CD14-positive monocyte (primary cell): ENCODE results near the gene INPP4B. TPM values are rescaled to one million over a fixed set of nuclear protein-coding genes. Genes with fewer than 3 reads are reported as not detected.

ENCODE experiments used
- DNase-seq, 3 donors: peaks; one replicate each; pipeline ENCODE4 v3.0.0-alpha.2; 2011 to 2022
- H2AFZ ChIP-seq: 2 replicates; pipeline ENCODE4 v1.6.0; 2012; ENCODE audit warnings: mild to moderate bottlenecking, low read depth, low read length, inconsistent platforms; ENCODE audit not compliant: insufficient read depth, poor library complexity, severe bottlenecking
- H3K27ac ChIP-seq, 2 donors: 1 replicate in 1 of 2; 2 replicates in 1 of 2; pipeline ENCODE4 v1.5.1; 2012 to 2013; ENCODE audit warnings: low read length in 2 of 2, control low read depth in 1 of 2, inconsistent platforms in 1 of 2, low read depth in 1 of 2, mild to moderate bottlenecking in 1 of 2
- H3K27me3 ChIP-seq, 2 donors: one replicate each; pipeline versions ENCODE4 v1.6.0 to v1.6.1; 2011 to 2013; ENCODE audit warnings: low read length in 2 of 2; ENCODE audit not compliant: control insufficient read depth in 2 of 2, insufficient read depth in 2 of 2
- H3K36me3 ChIP-seq, 2 donors: replicated peaks in 1 of 2; 1 replicate in 1 of 2; 2 replicates in 1 of 2; pipeline versions ENCODE4 v1.5.1 to v1.6.1; 2012 to 2013; ENCODE audit warnings: low read length in 2 of 2, control low read depth in 1 of 2, inconsistent platforms in 1 of 2, mild to moderate bottlenecking in 1 of 2; ENCODE audit not compliant: insufficient read depth in 2 of 2, control insufficient read depth in 1 of 2
- H3K4me1 ChIP-seq, 2 donors: 1 replicate in 1 of 2; 2 replicates in 1 of 2; pipeline versions ENCODE4 v1.5.1 to v1.6.1; 2012 to 2013; ENCODE audit warnings: low read length in 2 of 2, control low read depth in 1 of 2, inconsistent platforms in 1 of 2, mild to moderate bottlenecking in 1 of 2, moderate library complexity in 1 of 2; ENCODE audit not compliant: insufficient read depth in 2 of 2, control insufficient read depth in 1 of 2
- H3K4me2 ChIP-seq: replicated peaks from 2 replicates; pipeline ENCODE3; 2012; ENCODE audit warnings: low read length, moderate library complexity, mild to moderate bottlenecking; ENCODE audit not compliant: poor library complexity, severe bottlenecking; ENCODE audit errors: extremely low read depth
- H3K4me3 ChIP-seq, 3 experiments: fragments of 200-600 bp in 1 of 3; sonication (generic) in 1 of 3; replicated peaks in 1 of 3; 1 replicate in 2 of 3; 2 replicates in 1 of 3; pipeline ENCODE4 v1.5.1; 2011 to 2013; ENCODE audit warnings: low read length in 3 of 3, mild to moderate bottlenecking in 3 of 3, control low read depth in 2 of 3, low read depth in 2 of 3, inconsistent platforms in 1 of 3, moderate library complexity in 1 of 3
- H3K79me2 ChIP-seq: 2 replicates; pipeline ENCODE4 v1.6.0; 2012; ENCODE audit warnings: mild to moderate bottlenecking, control low read depth, inconsistent platforms, low read length, moderate library complexity; ENCODE audit not compliant: insufficient read depth
- H3K9ac ChIP-seq: 2 replicates; pipeline ENCODE4 v1.6.0; 2017; ENCODE audit warnings: low read length, mild to moderate bottlenecking; ENCODE audit not compliant: insufficient read depth, poor library complexity, severe bottlenecking
- H3K9me3 ChIP-seq, 2 donors: replicated peaks in 1 of 2; 1 replicate in 1 of 2; 2 replicates in 1 of 2; pipeline versions ENCODE4 v1.5.1 to v1.6.1; 2012 to 2013; ENCODE audit warnings: low read length in 2 of 2, control low read depth in 1 of 2; ENCODE audit not compliant: control insufficient read depth in 1 of 2, insufficient read depth in 1 of 2
- H4K20me1 ChIP-seq: 2 replicates; pipeline ENCODE4 v1.6.0; 2012; ENCODE audit warnings: mild to moderate bottlenecking, low read length, control low read depth, moderate library complexity; ENCODE audit not compliant: insufficient read depth
- H3K27ac Mint-ChIP-seq, 7 donors: one replicate each; pipeline ENCODE4 v1.8.0; 2020; ENCODE audit warnings: mild to moderate bottlenecking in 7 of 7, mixed read lengths in 7 of 7, moderate library complexity in 6 of 7, inconsistent platforms in 2 of 7
- H3K27me3 Mint-ChIP-seq, 3 donors: one replicate each; pipeline ENCODE4 v1.8.0; 2021 to 2022; ENCODE audit warnings: low read depth in 3 of 3, mild to moderate bottlenecking in 3 of 3, mixed read lengths in 3 of 3, moderate library complexity in 3 of 3, inconsistent platforms in 1 of 3
- H3K36me3 Mint-ChIP-seq, 2 donors: one replicate each; pipeline ENCODE4 v1.8.0; 2020; ENCODE audit warnings: mixed read lengths in 2 of 2, inconsistent platforms in 1 of 2, mild to moderate bottlenecking in 1 of 2
- H3K4me1 Mint-ChIP-seq: one replicate; pipeline ENCODE4 v1.8.0; 2020; ENCODE audit warnings: mild to moderate bottlenecking, mixed read lengths
- H3K4me3 Mint-ChIP-seq, 2 donors: one replicate each; pipeline ENCODE4 v1.8.0; 2020; ENCODE audit warnings: mild to moderate bottlenecking in 2 of 2, mixed read lengths in 2 of 2, moderate library complexity in 1 of 2
- H3K9me3 Mint-ChIP-seq, 7 donors: one replicate each; pipeline ENCODE4 v1.8.0; 2020 to 2022; ENCODE audit warnings: mixed read lengths in 7 of 7, mild to moderate bottlenecking in 6 of 7, moderate library complexity in 6 of 7, inconsistent platforms in 2 of 7
- CTCF ChIP-seq: fragments of 200-600 bp; IDR thresholded peaks from one replicate; pipeline ENCODE4 v1.8.0; 2022; ENCODE audit warnings: antibody characterized with exemption, mild to moderate bottlenecking
- intact Hi-C, 2 donors: fragments of 100-400 bp; cut with micrococcal nuclease; formaldehyde crosslinking; loops; one replicate each; pipeline versions ENCODE4 v1.15.0 to v1.15.1; 2023
- polyA plus RNA-seq, 3 donors: library from polyadenylated mRNA; depleted of rRNA in 1 of 3; unstranded in 2 of 3; stranded (reverse) in 1 of 3; fragments of 300-500 nt in 2 of 3; fragments of >200 nt in 1 of 3; fragmentation: Illumina TruSeq in 2 of 3; gene quantifications; 1 replicate in 2 of 3; 2 replicates in 1 of 3; pipeline ENCODE4 v1.2.3, GENCODE V29; 2012 to 2021

INPP4B gene
- polyA plus RNA-seq, 3 donors, result 0.13 to 0.38 (median 0.22) TPM

GRCh38 chr4:142701017-142701416, 145.1 kb downstream of the INPP4B start:
- Histone ChIP-seq H3K27me3 (no peaks in the 10 kb centered on the region), H3K9me3 (no peaks in the 10 kb centered on the region), H4K20me1 (no peaks in the 10 kb centered on the region), H3K4me3 (no peak overlapping the region), H3K36me3 (no peaks in the 10 kb centered on the region), H3K9ac (no peak overlapping the region), H3K79me2 (no peaks in the 10 kb centered on the region), H3K27ac (no peak overlapping the region), H2AFZ (no peak overlapping the region), H3K4me1 (no peaks in the 10 kb centered on the region), H3K4me2 (no peak overlapping the region)
- Mint-ChIP-seq H3K4me3 (no peak overlapping the region), H3K36me3 (no peaks in the 10 kb centered on the region), H3K27ac (no peak overlapping the region), H3K9me3 (peaks cover 0 to 2% (median 0%) of the 10 kb centered on the region in 7 donors), H3K4me1 (peaks cover 2% of the 10 kb centered on the region), H3K27me3 (peaks cover 0 to 6% (median 0%) of the 10 kb centered on the region in 3 donors)
- intact Hi-C loops, result no loop called here
- no peak for DNase-seq
- no peak for TF ChIP-seq CTCF

DNA sequence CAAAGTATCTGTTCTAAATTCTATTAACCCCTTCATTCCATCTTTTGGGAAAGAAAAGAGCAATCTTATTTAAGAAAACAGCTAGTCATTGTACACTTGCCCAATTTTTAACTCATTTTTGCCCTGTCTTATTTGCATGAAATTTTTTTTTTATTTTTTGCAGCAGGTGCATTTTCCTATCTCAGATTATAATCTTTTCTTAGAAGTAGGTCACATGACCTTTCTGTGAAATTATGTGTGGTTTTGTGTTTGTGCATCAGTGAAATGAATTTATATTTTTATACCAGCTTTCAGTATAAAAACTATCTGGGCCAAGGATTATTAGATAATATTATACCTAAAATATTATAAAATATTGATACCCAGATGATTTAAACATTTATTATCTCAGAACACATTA, 145.6 kb downstream of the INPP4B start:
- no peaks in the 10 kb centered on the region for H3K79me2 ChIP-seq
- H3K4me1 ChIP-seq, result no peaks in the 10 kb centered on the region
- Mint-ChIP-seq H3K36me3 (no peaks in the 10 kb centered on the region), H3K27me3 (peaks cover 0 to 6% (median 0%) of the 10 kb centered on the region in 3 donors), H3K4me1 (peaks cover 2% of the 10 kb centered on the region), H3K27ac (no peak overlapping the region), H3K9me3 (peaks cover 0 to 2% (median 0%) of the 10 kb centered on the region in 7 donors), H3K4me3 (no peak overlapping the region)
- no peak overlapping the region for H3K4me2 ChIP-seq
- H3K4me3 ChIP-seq, result no peak overlapping the region
- no peaks in the 10 kb centered on the region for H4K20me1 ChIP-seq
- no peaks in the 10 kb centered on the region for H3K27me3 ChIP-seq
- TF ChIP-seq CTCF, result no peak
- no peak overlapping the region for H3K27ac ChIP-seq
- DNase-seq, result no peak
- no peak overlapping the region for H2AFZ ChIP-seq
- no peaks in the 10 kb centered on the region for H3K36me3 ChIP-seq
- intact Hi-C loops, result no loop called here
- H3K9me3 ChIP-seq, result no peaks in the 10 kb centered on the region
- no peak overlapping the region for H3K9ac ChIP-seq
